Stimulated activated CD8-positive, alpha-beta memory T cell treated with anti-CD3 and anti-CD28 coated beads, Interleukin-4, amount 100 ng/mL, for 4 hours (primary cell): ENCODE measurements around the gene LCK.
"Not testable (repeated sequence)": the region's sequence is repeated elsewhere in the genome, so short reads cannot be mapped to it uniquely, and the experiment has no call there.

Experiments
- DNase-seq, 2 donors: peaks; one replicate each; pipeline ENCODE4 v3.0.0-alpha.2; 2020; ENCODE audit warnings: low read depth in 2 of 2, low spot score in 1 of 2

The LCK gene

DNA sequence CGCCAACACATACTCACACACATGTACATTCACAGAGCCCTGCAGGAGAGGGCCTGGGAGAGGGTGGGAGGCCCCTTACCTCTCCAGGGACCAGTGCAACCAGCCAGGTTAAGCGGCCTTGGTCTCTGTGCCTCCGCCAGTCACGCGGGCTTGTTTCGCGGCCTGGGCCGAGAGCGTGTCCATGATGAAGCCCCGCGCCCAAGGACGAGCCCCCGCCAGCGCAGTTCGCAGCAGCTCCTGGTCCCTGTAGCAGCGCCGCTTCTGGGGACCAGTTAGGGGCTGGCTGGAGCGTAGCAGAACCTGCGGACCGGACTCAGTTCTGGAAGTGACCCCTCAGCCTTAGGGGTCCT is 11.3 kb upstream of the LCK start:
- DNase-seq: no peak

DNA sequence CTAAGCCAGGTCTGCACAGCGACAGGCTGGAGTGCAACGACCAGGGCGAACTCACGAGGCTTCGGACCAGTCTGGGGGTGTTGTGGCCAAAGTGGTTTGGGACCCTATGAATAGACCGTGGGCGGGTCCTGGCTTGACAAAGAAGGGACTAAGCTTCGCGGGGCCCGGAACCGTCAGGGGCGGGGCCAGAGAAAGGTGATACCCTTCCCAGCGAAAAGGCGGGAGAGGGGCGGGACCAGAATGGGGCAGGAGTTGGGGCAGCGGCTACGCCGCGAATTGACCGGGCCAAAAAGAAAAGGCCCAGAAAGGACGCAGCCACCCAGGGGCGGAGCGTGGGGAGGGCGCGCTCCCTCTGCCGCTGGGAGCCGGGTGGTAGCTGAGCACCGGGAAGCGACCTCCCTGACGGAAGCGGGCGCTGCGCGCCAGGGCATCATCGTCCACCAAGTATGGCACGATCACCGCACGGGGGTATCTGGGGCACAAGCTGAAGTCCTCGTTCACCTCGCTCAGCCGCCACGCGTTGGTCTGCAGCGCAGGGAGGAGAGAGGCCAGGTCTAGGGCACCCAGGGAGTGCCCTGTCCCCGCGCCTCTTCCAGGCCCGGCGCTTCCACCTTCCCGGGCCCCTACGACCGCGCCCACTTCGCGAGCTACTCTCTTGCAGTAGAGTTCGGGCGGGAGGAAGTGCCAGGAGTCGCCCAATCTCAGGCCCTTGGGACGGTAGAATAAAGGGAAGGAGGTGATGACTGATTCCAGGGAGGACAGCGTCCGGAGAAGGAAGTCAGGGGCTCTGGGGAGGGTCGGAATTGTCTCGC is 10.7 kb upstream of the LCK start:
- no peak for DNase-seq

GRCh38 chr1:32241001-32241763 is 9.9 kb upstream of the LCK start:
- DNase-seq: no peak

GRCh38 chr1:32242341-32242851 is 8.7 kb upstream of the LCK start:
- no peak for DNase-seq

GRCh38 chr1:32246888-32247273 is 4.2 kb upstream of the LCK start, which contains the start of gene FAM167B:
Gene FAM167B, plus strand, starts transcription at chr1:32247222. Its CDS starts 200 bp downstream, at chr1:32247422.
- DNase-seq: no peak

DNA sequence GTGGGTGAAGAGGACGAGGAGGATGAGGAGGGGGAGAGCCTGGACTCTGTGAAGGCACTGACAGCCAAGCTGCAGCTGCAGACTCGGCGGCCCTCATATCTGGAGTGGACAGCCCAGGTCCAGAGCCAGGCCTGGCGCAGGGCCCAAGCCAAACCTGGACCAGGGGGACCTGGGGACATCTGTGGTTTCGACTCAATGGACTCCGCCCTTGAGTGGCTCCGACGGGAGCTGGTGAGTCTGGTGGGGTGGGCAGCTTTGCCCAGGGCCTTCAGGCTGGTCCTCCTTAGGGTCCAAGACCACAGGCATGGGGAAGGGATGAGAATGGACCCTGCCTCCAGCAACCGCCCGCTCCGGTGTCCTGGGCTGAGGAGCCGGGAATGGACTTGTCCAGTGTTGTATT is 3.6 kb upstream of the LCK start:
- no peak for DNase-seq

- DNase-seq: peak; percentile 43 to 54
These were observed 2.8 kb upstream of the LCK start for GRCh38 chr1:32247983-32248889.

DNA sequence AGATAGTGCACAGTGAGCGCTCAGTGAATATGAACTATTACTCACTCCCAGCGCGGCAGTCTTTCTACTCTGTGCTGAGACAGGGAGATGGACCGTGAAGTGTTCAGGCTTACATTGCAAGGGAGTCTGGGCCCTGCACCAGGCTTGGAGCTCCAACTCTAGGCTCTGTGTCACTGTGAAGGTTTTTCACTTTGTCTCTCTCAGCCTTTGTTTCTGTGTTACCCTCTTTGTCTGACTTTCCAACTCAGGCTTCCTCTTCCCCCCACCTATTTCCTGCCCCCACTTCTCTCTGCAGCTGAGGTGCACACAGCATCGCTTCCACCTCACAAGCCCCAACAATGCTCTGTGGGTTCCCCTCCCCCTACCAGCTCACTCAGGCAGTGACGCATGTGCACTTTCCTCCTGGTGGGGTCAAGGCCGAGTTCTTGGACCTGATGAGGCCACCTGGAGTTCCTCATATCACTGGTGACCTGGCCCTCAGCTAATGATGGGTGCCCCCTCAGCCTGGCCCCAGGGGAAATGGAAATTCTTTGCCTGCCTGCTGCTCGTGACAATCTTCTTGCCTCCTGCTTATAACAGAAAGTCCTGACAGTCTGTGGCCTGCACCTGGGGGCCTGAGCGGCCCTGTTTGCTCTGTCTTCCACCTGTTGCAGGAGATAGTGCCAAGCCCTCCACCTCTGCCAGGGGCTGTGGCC is 1.1 kb upstream of the LCK start:
- DNase-seq: peak; percentile 51 to 77

DNA sequence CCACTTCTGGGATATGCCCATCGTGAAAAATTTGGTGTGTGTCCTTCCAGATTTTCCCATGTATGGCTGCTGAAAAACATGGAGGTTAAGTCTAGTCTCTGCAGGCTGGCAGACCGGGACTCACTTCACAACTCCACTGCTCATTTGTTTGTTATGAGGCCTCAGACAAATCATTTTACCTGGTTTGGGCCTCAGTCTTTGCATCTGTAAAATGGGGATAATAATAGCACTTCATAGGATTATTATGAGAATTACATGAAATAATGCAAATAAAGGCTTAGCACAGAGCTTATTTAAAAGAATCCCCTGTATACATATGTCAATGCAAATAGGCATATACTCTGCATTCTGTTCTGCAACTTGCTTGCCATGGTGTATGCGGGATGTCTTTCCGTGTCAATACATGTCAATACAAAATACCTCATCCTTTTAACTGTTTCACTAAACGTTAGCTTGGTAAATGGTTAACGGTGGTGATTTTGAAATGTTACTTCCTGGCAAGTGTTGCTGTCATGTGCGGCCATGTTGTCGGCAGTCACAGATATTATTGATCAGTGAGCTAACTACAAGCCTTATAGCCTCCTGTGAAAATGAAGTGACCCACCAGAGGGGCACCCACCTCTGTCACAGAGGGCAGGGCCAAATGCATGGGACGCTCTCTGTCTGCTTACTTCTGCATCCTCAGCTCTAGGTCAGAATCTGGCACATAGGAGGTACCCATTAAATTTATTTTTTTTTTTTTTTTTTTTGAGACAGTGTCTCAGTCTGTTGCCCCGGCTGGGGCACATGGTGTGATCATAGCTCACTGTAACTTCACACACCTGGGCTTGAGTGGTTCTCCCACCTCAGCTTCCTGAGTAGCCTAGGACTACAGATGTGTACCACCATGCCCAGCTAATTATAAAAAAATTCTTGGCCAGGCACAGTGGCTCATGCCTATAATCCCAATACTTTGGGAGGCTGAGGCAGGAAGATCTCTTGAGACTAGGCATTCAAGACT is 4.3 kb downstream of the LCK start:
- no peak for DNase-seq

- DNase-seq: no peak
These were observed 5.6 kb downstream of the LCK start for GRCh38 chr1:32256473-32257226.

DNA sequence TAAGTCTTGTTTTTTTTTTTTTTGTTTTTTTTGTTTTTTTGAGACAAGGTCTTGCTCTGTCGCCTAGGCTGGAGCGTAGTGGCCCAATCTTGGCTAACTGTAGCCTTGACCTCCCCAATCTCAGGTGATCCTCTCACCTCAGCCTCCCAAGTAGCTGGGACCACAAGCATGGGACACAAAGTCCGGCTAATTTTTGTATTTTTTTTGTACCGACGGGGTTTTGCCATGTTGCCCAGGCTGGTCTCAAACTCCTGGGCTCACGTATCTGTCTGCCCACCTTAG is 6.1 kb downstream of the LCK start:
- no peak for DNase-seq

DNA sequence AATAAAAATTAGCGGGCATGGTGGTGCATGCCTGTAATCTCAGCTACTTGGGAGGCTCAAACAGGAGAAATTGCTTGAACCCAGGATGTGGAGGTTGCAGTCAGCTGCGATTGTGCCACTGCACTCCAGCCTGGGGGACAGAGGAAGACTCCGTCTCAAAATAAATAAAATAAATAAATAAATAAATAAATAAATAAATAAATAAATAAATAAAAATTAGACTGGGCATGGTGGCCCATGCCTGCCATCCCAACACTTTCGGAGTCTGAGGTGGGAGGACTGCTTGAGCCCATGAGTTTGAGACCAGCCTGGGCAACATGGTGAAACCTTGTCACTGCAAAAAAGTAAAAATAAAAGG is 12.2 kb downstream of the LCK start:
- not testable (repeated sequence) for DNase-seq

GRCh38 chr1:32263744-32264143 is 12.7 kb downstream of the LCK start:
- no peak for DNase-seq

GRCh38 chr1:32265846-32266245 is 14.8 kb downstream of the LCK start:
- DNase-seq: no peak

GRCh38 chr1:32266921-32267591 is 16.0 kb downstream of the LCK start:
- DNase-seq: no peak

DNA sequence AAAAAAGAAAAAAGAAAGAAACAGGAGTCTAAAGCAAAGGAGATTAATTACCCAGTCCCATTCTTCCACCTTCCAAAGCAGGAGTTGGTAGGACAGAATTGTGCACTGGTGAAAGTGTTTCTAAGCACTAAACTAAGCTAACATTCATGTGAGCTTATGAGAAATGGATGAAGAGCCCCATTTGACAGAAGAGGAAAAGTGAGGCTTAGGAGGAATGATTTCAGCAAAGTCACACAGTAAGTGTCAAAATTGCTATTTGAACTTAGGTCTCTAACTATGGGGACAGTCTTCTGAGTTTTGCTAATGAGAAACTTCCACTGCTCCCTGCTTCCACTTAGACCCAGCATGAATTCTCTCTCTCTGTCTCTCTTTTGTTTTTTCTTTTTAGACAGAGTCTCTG is 18.7 kb downstream of the LCK start:
- DNase-seq: no peak

DNA sequence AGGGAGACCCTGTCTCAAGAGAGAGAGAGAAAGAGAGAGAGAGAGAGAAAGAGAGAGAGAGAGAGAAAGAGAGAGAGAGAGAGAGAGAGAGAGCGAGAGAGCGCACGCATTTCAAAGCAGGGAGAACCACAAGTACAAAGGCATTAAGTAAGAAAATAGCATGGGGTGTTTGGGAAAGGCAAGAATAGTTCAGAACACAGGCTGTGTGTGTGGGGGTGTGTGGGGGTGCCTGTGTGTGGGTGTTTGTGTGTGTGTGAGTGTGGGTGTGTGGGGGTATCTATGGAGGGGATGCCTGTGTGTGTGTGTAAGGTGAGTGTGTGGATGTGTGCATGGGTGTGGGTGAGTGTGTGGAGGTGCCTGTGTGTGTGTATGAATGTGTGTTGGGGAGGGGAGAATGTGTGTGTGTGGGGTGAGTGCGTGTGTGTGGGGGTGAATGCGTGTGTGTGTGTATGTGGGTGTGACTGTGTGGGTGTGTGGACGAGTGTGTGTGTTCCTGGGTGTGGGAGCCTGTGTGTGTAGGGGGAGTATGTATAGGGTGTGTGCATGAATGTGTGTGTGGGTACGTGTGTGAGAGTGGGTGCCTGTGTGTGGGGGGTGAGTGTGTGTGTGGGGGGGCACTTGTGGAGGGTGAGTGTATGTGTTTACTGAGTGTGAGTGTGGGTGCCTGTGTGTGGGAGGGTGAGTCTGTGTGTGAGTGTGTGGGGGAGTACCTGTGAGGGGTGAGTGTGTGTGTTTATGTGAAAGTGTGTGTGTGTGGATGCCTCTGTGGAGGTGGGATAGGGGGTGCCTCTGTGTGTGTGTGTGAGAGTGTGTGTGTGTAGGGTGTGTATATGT is 21.7 kb downstream of the LCK start:
- DNase-seq: no peak
